SK-N-SH (cell line): ENCODE measurements around the gene CHST11. TPM values are rescaled to one million over a fixed set of nuclear protein-coding genes. Genes with fewer than 3 reads are reported as not detected.

ENCODE experiments used
- CTCF ChIA-PET: fragments of 300-600, 350-600 bp; formaldehyde crosslinking; extraction: SDS; loops from one replicate; lab custom pipeline; 2021; lab: Yijun Ruan, JAX
- POLR2A ChIA-PET: fragments of 350-600 bp; sonication (Branson Sonifier 250); formaldehyde crosslinking; extraction: SDS; loops from one replicate; lab custom pipeline; 2020; ENCODE audit warnings: antibody characterized with exemption, inconsistent platforms; lab: Yijun Ruan, JAX
- DNase-seq: peaks from one replicate; pipeline ENCODE4 v3.0.0; 2012
- H2AFZ ChIP-seq: fragments of 200-600 bp; sonication (generic); 2 replicates; pipeline ENCODE4 v1.8.1; 2016; ENCODE audit warnings: antibody characterized with exemption, mild to moderate bottlenecking, low read depth
- H3F3A ChIP-seq: fragments of 200-600 bp; sonication (generic); replicated peaks from 2 replicates; pipeline ENCODE3; 2016; ENCODE audit warnings: antibody characterized with exemption, mild to moderate bottlenecking; ENCODE audit not compliant: insufficient read depth
- H3K27ac ChIP-seq, 2 experiments: fragments of 200-500 bp in 1 of 2; fragments of 200-600 bp in 1 of 2; sonication (Bioruptor generic) in 1 of 2; sonication (generic), shearing (Covaris generic) in 1 of 2; 2 replicates each; pipeline versions ENCODE4 v1.5.1 to v1.6.1; 2014 to 2016; ENCODE audit warnings: low read depth in 2 of 2, inconsistent platforms in 1 of 2, low read length in 1 of 2, mild to moderate bottlenecking in 1 of 2, mixed read lengths in 1 of 2
- H3K27me3 ChIP-seq: fragments of 200-600 bp; sonication (generic), shearing (Covaris generic); 2 replicates; pipeline ENCODE4 v1.6.1; 2016; ENCODE audit warnings: mixed run types; ENCODE audit not compliant: insufficient read depth
- H3K36me3 ChIP-seq, 2 experiments: fragments of 200-500 bp in 1 of 2; fragments of 200-600 bp in 1 of 2; sonication (Bioruptor generic) in 1 of 2; sonication (generic) in 1 of 2; replicated peaks in 1 of 2; 2 replicates each; pipeline versions ENCODE3 to v1.5.1; 2014 to 2016; ENCODE audit warnings: low read length in 1 of 2, mild to moderate bottlenecking in 1 of 2; ENCODE audit not compliant: insufficient read depth in 2 of 2, control insufficient read depth in 1 of 2
- H3K4me1 ChIP-seq, 2 experiments: fragments of 200-500 bp in 1 of 2; fragments of 200-600 bp in 1 of 2; sonication (Bioruptor generic) in 1 of 2; sonication (generic), shearing (Covaris generic) in 1 of 2; 2 replicates each; pipeline versions ENCODE4 v1.5.1 to v1.6.1; 2014 to 2016; ENCODE audit warnings: low read depth in 1 of 2, low read length in 1 of 2, mixed run types in 1 of 2; ENCODE audit not compliant: insufficient read depth in 2 of 2, control insufficient read depth in 1 of 2
- H3K4me2 ChIP-seq: fragments of 200-600 bp; sonication (generic), shearing (Covaris generic); 2 replicates; pipeline ENCODE4 v1.6.1; 2017; ENCODE audit warnings: mixed run types
- H3K4me3 ChIP-seq, 2 experiments: fragments of 200-500 bp in 1 of 2; fragments of 200-600 bp in 1 of 2; sonication (Bioruptor generic) in 1 of 2; sonication (generic), shearing (Covaris generic) in 1 of 2; 2 replicates each; pipeline versions ENCODE4 v1.5.1 to v1.8.1; 2014 to 2016; ENCODE audit warnings: low read depth in 2 of 2, inconsistent platforms in 1 of 2, low read length in 1 of 2, mild to moderate bottlenecking in 1 of 2, mixed read lengths in 1 of 2, moderate library complexity in 1 of 2
- H3K79me2 ChIP-seq: fragments of 200-600 bp; sonication (generic); 2 replicates; pipeline ENCODE4 v1.8.1; 2017; ENCODE audit warnings: mild to moderate bottlenecking; ENCODE audit not compliant: insufficient read depth
- H3K9ac ChIP-seq: fragments of 200-600 bp; sonication (generic); 2 replicates; pipeline ENCODE4 v1.6.1; 2017; ENCODE audit warnings: mixed run types
- H3K9me2 ChIP-seq: fragments of 200-600 bp; sonication (generic); 2 replicates; pipeline ENCODE4 v1.6.1; 2017; ENCODE audit warnings: mixed run types
- H3K9me3 ChIP-seq: fragments of 200-600 bp; sonication (generic); 2 replicates; pipeline ENCODE4 v1.6.1; 2017; ENCODE audit warnings: mixed run types, mild to moderate bottlenecking, moderate library complexity
- H4K20me1 ChIP-seq: fragments of 200-600 bp; sonication (generic); 2 replicates; pipeline ENCODE4 v1.6.1; 2017; ENCODE audit warnings: mild to moderate bottlenecking, mixed run types; ENCODE audit not compliant: insufficient read depth
- CHD2 ChIP-seq: fragments of 150-350 bp; IDR thresholded peaks from 2 replicates; pipeline ENCODE4 v1.6.1; 2018; ENCODE audit warnings: low read length; ENCODE audit not compliant: partially characterized antibody
- CTCF ChIP-seq: fragments of 200-600 bp; sonication (generic); IDR thresholded peaks from 2 replicates; pipeline ENCODE4 v1.6.1; 2017; ENCODE audit warnings: antibody characterized with exemption, mild to moderate bottlenecking, moderate library complexity
- ELF1 ChIP-seq: IDR thresholded peaks from 2 replicates; pipeline ENCODE4 v1.4.0; 2012
- EZH2phosphoT487 ChIP-seq: fragments of 200-600 bp; sonication (generic); IDR thresholded peaks from 2 replicates; pipeline ENCODE4 v1.6.1; 2017; ENCODE audit warnings: low read depth, mixed run types, mild to moderate bottlenecking, antibody characterized with exemption, moderate library complexity, borderline replicate concordance
- FOSL2 ChIP-seq: IDR thresholded peaks from 2 replicates; pipeline ENCODE4 v1.4.0; 2012; ENCODE audit warnings: low read depth, mild to moderate bottlenecking, moderate library complexity, borderline replicate concordance
- FOXJ3 ChIP-seq: sonication (generic); formaldehyde crosslinking; IDR thresholded peaks from 2 replicates; pipeline ENCODE4 v1.5.1; 2020; ENCODE audit warnings: mild to moderate bottlenecking, missing genetic modification reagents
- GABPA ChIP-seq: IDR thresholded peaks from 2 replicates; pipeline ENCODE4 v1.4.0; 2012; ENCODE audit warnings: low read depth, mild to moderate bottlenecking
- IRF3 ChIP-seq: fragments of 150-350 bp; IDR thresholded peaks from 2 replicates; pipeline ENCODE4 v1.6.1; 2016; ENCODE audit warnings: mild to moderate bottlenecking, low read depth, low read length
- JUND ChIP-seq: IDR thresholded peaks from 2 replicates; pipeline ENCODE4 v1.4.0; 2012
- MAX ChIP-seq: IDR thresholded peaks from 2 replicates; pipeline ENCODE4 v1.4.0; 2012; ENCODE audit warnings: low read depth
- PBX3 ChIP-seq: IDR thresholded peaks from 2 replicates; pipeline ENCODE4; 2012
- POLR2AphosphoS5 ChIP-seq: IDR thresholded peaks from 2 replicates; pipeline ENCODE4 v1.6.1; 2012; ENCODE audit warnings: low read depth, low read length
- RAD21 ChIP-seq: IDR thresholded peaks from 2 replicates; pipeline ENCODE4 v1.6.1; 2012; ENCODE audit warnings: mild to moderate bottlenecking, low read length
- RCOR1 ChIP-seq: fragments of 150-350 bp; IDR thresholded peaks from 2 replicates; pipeline ENCODE4 v1.6.1; 2017; ENCODE audit warnings: antibody characterized with exemption, low read length
- REST ChIP-seq: IDR thresholded peaks from 2 replicates; pipeline ENCODE4 v1.6.1; 2012; ENCODE audit warnings: mild to moderate bottlenecking, low read depth, low read length, moderate library complexity
- RFX5 ChIP-seq: IDR thresholded peaks from 2 replicates; pipeline ENCODE4 v1.6.1; 2012; ENCODE audit warnings: mild to moderate bottlenecking, improper control_type of control experiment, low read length
- RXRA ChIP-seq: IDR thresholded peaks from 2 replicates; pipeline ENCODE4 v1.4.0; 2012; ENCODE audit warnings: low read depth, mild to moderate bottlenecking, borderline replicate concordance
- SIN3A ChIP-seq: IDR thresholded peaks from 2 replicates; pipeline ENCODE4 v1.6.1; 2012; ENCODE audit warnings: low read depth, mild to moderate bottlenecking, low read length, moderate library complexity, borderline replicate concordance
- TAF1 ChIP-seq: IDR thresholded peaks from 2 replicates; pipeline ENCODE4 v1.6.1; 2012; ENCODE audit warnings: low read depth, mild to moderate bottlenecking, low read length, moderate library complexity, borderline replicate concordance
- TCF12 ChIP-seq: IDR thresholded peaks from 2 replicates; pipeline ENCODE4 v1.4.0; 2012
- USF1 ChIP-seq: IDR thresholded peaks from 2 replicates; pipeline ENCODE4 v1.4.0; 2012; ENCODE audit warnings: low read depth, borderline replicate concordance
- YY1 ChIP-seq: IDR thresholded peaks from 2 replicates; pipeline ENCODE4 v1.4.0; 2012; ENCODE audit warnings: low read depth, mild to moderate bottlenecking
- WGBS: methylation state at CpG from one replicate; pipeline ENCODE4 v1.1.6; 2017; ENCODE audit warnings: low lambda C conversion rate; 5-methylcytosine and 5-hydroxymethylcytosine counted together
- polyA plus RNA-seq, 3 experiments: library from polyadenylated mRNA; depleted of rRNA; stranded (reverse); fragments of >200 nt; gene quantifications; 2 replicates each; pipeline ENCODE4 v1.2.3, GENCODE V29; 2012

The CHST11 gene
- polyA plus RNA-seq (2012; rRNA removed): 12.7 and 18.6 TPM in 2 replicates
- 7.7 and 8.4 TPM in 2 replicates for polyA plus RNA-seq (2012; cell fraction: cytosol; rRNA removed)
- 14.7 and 29.8 TPM in 2 replicates for polyA plus RNA-seq (2012; cell fraction: nucleus; rRNA removed)

GRCh38 chr12:104456417-104456949 lies at the start of gene CHST11:
CHST11 (plus strand) TSS chr12:104456948.
- WGBS: under 1% methylated on average over 39 of the region's 47 CpGs
- ChIA-PET CTCF (interaction anchor here (0.7 to 4.3 kb wide), 13 partner anchors 12 to 625 kb away, joined by 3 to 26 read pairs (median 4); no protein-coding TSS in a partner anchor), POLR2A (interaction anchor here (1.3 to 1.7 kb wide), 3 partner anchors 21 to 154 kb away, joined by 3 to 6 read pairs (median 4); no protein-coding TSS in a partner anchor)
- Histone ChIP-seq H3K9me3 (no peaks in the 10 kb centered on the region), H3K27me3 (no peaks in the 10 kb centered on the region), H3K9ac (peak within 1 kb of the TSS; percentile 73; the same call in 1 of the 2 replicates), H2AFZ (peak within 1 kb of the TSS; percentile 99), H3K36me3 (no peaks in the 10 kb centered on the region), H3K27ac (peak within 1 kb of the TSS; percentile 55 to 79), H3F3A (peaks cover 2% of the 10 kb centered on the region), H3K4me2 (peak within 1 kb of the TSS; percentile 93), H3K4me1 (peaks cover 5 to 15% of the 10 kb centered on the region in 2 experiments; a peak in 1 of 4 replicates), H3K9me2 (no peaks in the 10 kb centered on the region), H4K20me1 (no peaks in the 10 kb centered on the region), H3K4me3 (peak within 1 kb of the TSS; percentile 92 to 100), H3K79me2 (peaks cover 34% of the 10 kb centered on the region)
- peak; percentile 98 for DNase-seq
- no peak for TF ChIP-seq RAD21
- 0 out of 2 replicates have a peak, but pooled peaks have one; percentile 11 for TF ChIP-seq USF1
- peak; percentile 35; the same call in 1 of the 2 replicates for TF ChIP-seq TCF12
- TF ChIP-seq MAX: peak; percentile 76; the same call in 1 of the 2 replicates
- TF ChIP-seq GABPA: no peak
- TF ChIP-seq FOSL2: 0 out of 2 replicates have a peak, but pooled peaks have one; percentile 2
- TF ChIP-seq RXRA: no peak
- peak; percentile 42; the same call in 1 of the 2 replicates for TF ChIP-seq YY1
- TF ChIP-seq JUND: no peak
- TF ChIP-seq FOXJ3 (CRISPR knock-in tag): no peak
- no peak for TF ChIP-seq RFX5
- TF ChIP-seq REST: no peak
- TF ChIP-seq ELF1: no peak
- peak; percentile 33 for TF ChIP-seq PBX3
- TF ChIP-seq CHD2: peak; percentile 39
- no peak for TF ChIP-seq IRF3
- TF ChIP-seq EZH2phosphoT487: no peak
- no peak for TF ChIP-seq POLR2AphosphoS5
- peak; percentile 44; the same call in 1 of the 2 replicates for TF ChIP-seq RCOR1
- TF ChIP-seq CTCF: peak; percentile 41
- TF ChIP-seq TAF1: peak; percentile 65; the same call in 1 of the 2 replicates
- TF ChIP-seq SIN3A: 0 out of 2 replicates have a peak, but pooled peaks have one; percentile 28
